Transverse colon (tissue), 4 donors: ENCODE measurements around the gene VASP.

ENCODE experiments used
- POLR2AphosphoS5 ChIP-seq, 3 donors: sonication (generic); formaldehyde crosslinking; IDR thresholded peaks; one replicate each; pipeline ENCODE4 v1.6.1; 2016; ENCODE audit warnings: antibody characterized with exemption in 3 of 3
- TF ChIP-seq, protein P1 (sequence below), 5 experiments: fragments of 200-600 bp in 3 of 5; fragments of 450-650 bp in 2 of 5; sonication (generic) in 3 of 5; IDR thresholded peaks; 1 replicate in 2 of 5; 2 replicates in 3 of 5; pipeline ENCODE4 v1.5.1; 2016 to 2017; ENCODE audit warnings: antibody characterized with exemption in 5 of 5, inconsistent platforms in 3 of 5, mild to moderate bottlenecking in 2 of 5, moderate library complexity in 1 of 5

DNA sequence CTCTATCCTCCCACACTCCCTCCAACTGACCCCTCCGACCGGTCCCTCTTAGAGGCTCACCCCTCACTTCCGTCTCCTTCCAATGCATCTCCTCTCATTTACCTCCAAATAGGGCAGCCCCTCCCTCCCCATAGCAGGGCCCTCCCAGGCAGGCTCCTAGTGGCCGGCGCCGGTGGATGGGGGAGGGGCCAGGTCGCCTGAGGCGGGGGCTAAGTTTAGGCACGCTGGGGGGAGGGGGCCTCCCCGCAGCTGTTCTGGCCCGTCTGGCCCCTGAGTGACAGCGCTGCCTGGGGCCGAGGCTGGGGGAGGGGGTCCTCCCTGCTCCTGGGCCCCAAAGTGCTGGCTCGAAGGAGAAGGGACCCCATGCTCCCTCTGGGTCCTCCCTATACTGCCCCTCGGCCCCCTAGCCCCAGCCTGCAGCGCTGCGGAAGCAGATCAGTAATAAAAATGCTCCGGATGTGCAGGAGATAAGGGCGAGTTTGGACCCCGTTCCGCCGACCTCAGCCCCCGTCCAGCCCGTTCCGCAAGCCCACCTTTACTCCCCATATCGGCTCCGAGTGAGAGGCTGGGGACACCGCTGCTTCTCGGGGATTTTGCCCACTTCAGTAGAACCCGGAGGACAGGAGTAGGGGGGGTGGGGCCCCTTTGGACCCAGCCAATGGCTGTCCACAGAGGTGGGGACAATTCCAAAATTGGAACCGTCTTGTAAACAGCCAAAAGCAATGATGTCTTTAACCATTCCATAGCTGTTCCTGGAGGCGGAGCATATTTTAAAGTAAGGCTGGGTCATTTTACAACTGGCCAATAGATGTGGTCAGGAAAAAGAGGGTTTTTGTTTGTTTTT, 14.4 kb upstream of the VASP start:
- TF ChIP-seq, protein P1, sequence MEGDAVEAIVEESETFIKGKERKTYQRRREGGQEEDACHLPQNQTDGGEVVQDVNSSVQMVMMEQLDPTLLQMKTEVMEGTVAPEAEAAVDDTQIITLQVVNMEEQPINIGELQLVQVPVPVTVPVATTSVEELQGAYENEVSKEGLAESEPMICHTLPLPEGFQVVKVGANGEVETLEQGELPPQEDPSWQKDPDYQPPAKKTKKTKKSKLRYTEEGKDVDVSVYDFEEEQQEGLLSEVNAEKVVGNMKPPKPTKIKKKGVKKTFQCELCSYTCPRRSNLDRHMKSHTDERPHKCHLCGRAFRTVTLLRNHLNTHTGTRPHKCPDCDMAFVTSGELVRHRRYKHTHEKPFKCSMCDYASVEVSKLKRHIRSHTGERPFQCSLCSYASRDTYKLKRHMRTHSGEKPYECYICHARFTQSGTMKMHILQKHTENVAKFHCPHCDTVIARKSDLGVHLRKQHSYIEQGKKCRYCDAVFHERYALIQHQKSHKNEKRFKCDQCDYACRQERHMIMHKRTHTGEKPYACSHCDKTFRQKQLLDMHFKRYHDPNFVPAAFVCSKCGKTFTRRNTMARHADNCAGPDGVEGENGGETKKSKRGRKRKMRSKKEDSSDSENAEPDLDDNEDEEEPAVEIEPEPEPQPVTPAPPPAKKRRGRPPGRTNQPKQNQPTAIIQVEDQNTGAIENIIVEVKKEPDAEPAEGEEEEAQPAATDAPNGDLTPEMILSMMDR (IDR thresholded peaks at IDR 0.05) = no peak
- TF ChIP-seq POLR2AphosphoS5 (IDR thresholded peaks at IDR 0.05) = no peak
